Adrenal gland (tissue), 12 donors: Measurements from ENCODE around the gene SPAG6. TPM values are rescaled to one million over a fixed set of nuclear protein-coding genes. Genes with fewer than 3 reads are reported as not detected.
A peak's percentile ranks its signal among the peaks of the same experiment; 100 is the strongest.

Source experiments
- DNase-seq, 7 donors: peaks; one replicate each; pipeline ENCODE4 v3.0.0-alpha.2; 2019 to 2020
- H3K27ac ChIP-seq, 5 donors: fragments of 200-600 bp; sonication (generic) in 4 of 5; 1 replicate in 3 of 5; 2 replicates in 2 of 5; pipeline versions ENCODE4 v1.5.1 to v1.8.0; 2016 to 2020; ENCODE audit warnings: mild to moderate bottlenecking in 1 of 5
- H3K27me3 ChIP-seq: fragments of 200-600 bp; 2 replicates; pipeline ENCODE4 v1.8.0; 2021
- H3K36me3 ChIP-seq, 2 donors: fragments of 200-600 bp; replicated peaks in 1 of 2; 1 replicate in 1 of 2; 2 replicates in 1 of 2; pipeline versions ENCODE4 v1.5.1 to v1.8.0; 2018 to 2022
- H3K4me1 ChIP-seq, 2 donors: fragments of 200-600 bp; replicated peaks in 1 of 2; 1 replicate in 1 of 2; 2 replicates in 1 of 2; pipeline versions ENCODE4 v1.5.1 to v1.8.0; 2018 to 2021
- H3K4me3 ChIP-seq, 4 donors: fragments of 200-600 bp; sonication (generic) in 3 of 4; one replicate each; pipeline ENCODE4 v1.5.1; 2016 to 2018
- H3K9me3 ChIP-seq, 3 donors: fragments of 200-600 bp; sonication (generic) in 1 of 3; replicated peaks in 1 of 3; 1 replicate in 2 of 3; 2 replicates in 1 of 3; pipeline versions ENCODE4 v1.5.1 to v1.8.0; 2016 to 2021
- CTCF ChIP-seq, 6 experiments: fragments of 450-650 bp in 4 of 6; fragments of 200-600 bp in 2 of 6; sonication (generic) in 1 of 6; IDR thresholded peaks; 1 replicate in 5 of 6; 2 replicates in 1 of 6; pipeline versions ENCODE4 v1.5.1 to v1.8.0; 2016 to 2021; ENCODE audit warnings: antibody characterized with exemption in 6 of 6, mild to moderate bottlenecking in 2 of 6, moderate library complexity in 1 of 6
- POLR2A ChIP-seq, 2 donors: fragments of 450-650 bp; IDR thresholded peaks; one replicate each; pipeline ENCODE4 v1.6.1; 2017; ENCODE audit warnings: antibody characterized with exemption in 2 of 2, mild to moderate bottlenecking in 2 of 2, moderate library complexity in 1 of 2
- WGBS, 4 donors: extraction: QIAGEN DNeasy Blood & Tissue Kit in 2 of 4; methylation state at CpG; one replicate each; pipeline versions ENCODE4 v1.1.5 to v1.1.7; 2013 to 2017; 5-methylcytosine and 5-hydroxymethylcytosine counted together
- intact Hi-C, 2 donors: fragments of 100-400 bp; cut with DNase I; formaldehyde crosslinking; loops; one replicate each; pipeline versions ENCODE4 v1.14.1 to v1.15.0; 2022 to 2023
- polyA plus RNA-seq, 3 donors: library from polyadenylated mRNA; stranded (reverse); fragments of 200-250 nt in 2 of 3; fragments of 350-450 nt in 1 of 3; fragmentation: Illumina TruSeq in 1 of 3; extraction: RNeasy Lipid Tissue Mini Kit (QIAGEN cat#74804) in 1 of 3; gene quantifications; one replicate each; pipeline ENCODE4 v1.2.3, GENCODE V29; 2013 to 2014
- total RNA-seq, 9 donors: library from RNA; depleted of rRNA in 4 of 9; stranded (reverse); fragments of >200 nt in 4 of 9; fragments of 120-200 nt in 1 of 9; fragmentation: NEBNext Ultra II Directional in 1 of 9; extraction: Animal tissue kit (Norgen Biotek cat#: 25700) in 1 of 9; gene quantifications; one replicate each; pipeline versions ENCODE4 v1.1.0 to v1.2.4, GENCODE V29; 2013 to 2023
- donor health status: healthy with polysubstance abuse.
- donor health status: Bipolar disorder and iron deficiency.
- donor health status: DM: yes; HTN: yes; CAD: no.
- donor health status: DM: no; HTN: no; CAD: no.
- donor health status: DM: no; HTN: no; CAD: no.
- donor health status: DM: yes; HTN: yes; CAD: no.

The SPAG6 gene
- total and polyA plus RNA-seq, 12 donors, result 0.07 to 0.46 (median 0.11) TPM; not detected in 9

DNA sequence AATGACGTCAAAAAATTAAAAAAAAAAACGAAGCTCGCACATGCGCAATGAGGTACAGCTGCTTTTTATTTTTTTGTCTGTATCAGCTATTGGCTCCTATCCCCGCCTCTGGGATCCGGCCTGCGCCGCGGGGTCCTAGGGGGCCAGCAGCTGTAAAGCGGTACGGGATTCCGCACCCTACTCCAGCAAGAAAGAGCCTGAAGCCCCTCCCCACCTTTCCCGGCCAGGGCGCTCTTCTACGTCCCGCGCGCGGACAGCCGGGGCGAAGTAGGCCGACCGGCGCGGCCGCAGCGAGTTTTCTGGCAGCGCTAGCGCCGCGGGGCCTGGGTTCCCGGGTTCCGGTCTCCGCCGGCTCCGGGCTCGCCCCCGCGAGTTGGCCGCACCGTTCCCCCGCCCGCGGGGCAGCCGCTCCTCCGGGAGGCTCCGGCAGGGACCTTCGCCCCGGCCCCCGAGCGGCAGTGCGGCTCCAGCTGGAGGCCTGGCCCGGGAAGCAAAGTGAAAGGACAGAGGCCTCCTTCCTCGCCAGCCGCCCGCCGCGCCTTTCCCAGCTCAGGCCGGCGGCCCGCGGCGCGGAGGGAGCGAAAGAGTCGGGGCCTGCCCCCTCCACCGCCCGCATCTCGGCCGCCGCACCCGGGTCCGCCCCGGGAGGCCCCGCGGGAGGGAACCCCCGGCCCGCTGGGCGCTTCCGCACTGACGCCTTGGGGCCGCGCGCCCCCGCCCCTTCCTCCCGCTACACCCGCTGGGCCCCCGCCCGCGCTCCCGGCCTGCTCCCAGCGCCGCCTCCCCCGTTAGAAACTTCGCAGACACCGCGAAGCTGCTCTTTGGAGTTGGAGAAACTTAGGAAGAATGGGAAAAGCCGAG is 4.7 kb upstream of the SPAG6 start:
- DNase-seq, result peak; percentile 54 to 74 (median 67)
- H3K4me1 ChIP-seq, result peaks cover 8 to 22% of the 10 kb centered on the region in 2 donors
- peak overlapping the region; percentile 84 to 99 (median 96) for H3K27ac ChIP-seq
- WGBS, 4 donors, result 1% methylated on average over 31 to 98 of the region's 98 CpGs
- intact Hi-C loops, result no loop called here
- H3K36me3 ChIP-seq, result no peaks in the 10 kb centered on the region
- TF ChIP-seq CTCF (IDR thresholded peaks at IDR 0.05), result no peak
- peak; percentile 27 to 67 for TF ChIP-seq POLR2A (IDR thresholded peaks at IDR 0.05)
- H3K27me3 ChIP-seq, result peaks cover 79% of the 10 kb centered on the region
- peak overlapping the region; percentile 32 to 90 (median 66) for H3K4me3 ChIP-seq
- H3K9me3 ChIP-seq, result no peaks in the 10 kb centered on the region

GRCh38 chr10:22341190-22341925 is 3.9 kb upstream of the SPAG6 start:
- Histone ChIP-seq H3K27me3 (peaks cover 79% of the 10 kb centered on the region), H3K36me3 (no peaks in the 10 kb centered on the region), H3K4me3 (peak overlapping the region; percentile 32 to 90 (median 66)), H3K27ac (peak overlapping the region in 4 of 5 donors; percentile 94 to 99 (median 98)), H3K9me3 (no peaks in the 10 kb centered on the region), H3K4me1 (peaks cover 5 to 14% of the 10 kb centered on the region in 2 donors)
- TF ChIP-seq POLR2A (IDR thresholded peaks at IDR 0.05), result no peak
- no peak for TF ChIP-seq CTCF (IDR thresholded peaks at IDR 0.05)
- no peak for DNase-seq
- WGBS, 4 donors, result 4 to 9% (median 4%) methylated on average over 33 to 40 of the region's 40 CpGs
- intact Hi-C loops, result no loop called here

GRCh38 chr10:22341926-22342196 is 3.4 kb upstream of the SPAG6 start:
- WGBS, 4 donors, result 53 to 65% (median 58%) methylated on average over 3 of the region's 3 CpGs
- intact Hi-C loops, result no loop called here
- Histone ChIP-seq H3K27me3 (peaks cover 79% of the 10 kb centered on the region), H3K27ac (no peak overlapping the region), H3K36me3 (no peaks in the 10 kb centered on the region), H3K9me3 (no peaks in the 10 kb centered on the region), H3K4me1 (peaks cover 5 to 11% of the 10 kb centered on the region in 2 donors), H3K4me3 (no peak overlapping the region)
- no peak for TF ChIP-seq CTCF (IDR thresholded peaks at IDR 0.05)
- TF ChIP-seq POLR2A (IDR thresholded peaks at IDR 0.05), result no peak
- no peak for DNase-seq

DNA sequence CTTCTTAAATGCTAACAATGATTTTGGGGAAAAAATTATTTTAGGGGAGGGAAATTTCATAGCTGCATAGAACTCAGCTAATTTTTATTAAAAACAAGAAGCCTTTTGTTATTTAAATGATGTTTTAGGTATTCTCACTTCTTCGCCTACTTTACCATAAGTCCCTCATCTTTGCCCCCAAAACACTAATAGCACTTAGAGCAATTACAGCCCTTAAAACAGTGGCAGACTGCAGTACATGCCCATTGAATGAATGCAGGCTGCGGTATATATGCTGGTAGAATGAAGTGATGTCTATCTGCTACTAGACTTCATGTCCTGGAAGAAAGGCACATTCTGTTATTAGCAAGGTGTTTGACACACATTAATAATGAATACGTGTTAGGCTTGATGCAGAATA is 2.9 kb upstream of the SPAG6 start:
- 43 to 56% (median 49%) methylated on average over 3 of the region's 3 CpGs for WGBS, 4 donors
- Histone ChIP-seq H3K9me3 (no peaks in the 10 kb centered on the region), H3K4me3 (no peak overlapping the region), H3K27me3 (peaks cover 79% of the 10 kb centered on the region), H3K36me3 (no peaks in the 10 kb centered on the region), H3K27ac (no peak overlapping the region), H3K4me1 (peaks cover 5 to 11% of the 10 kb centered on the region in 2 donors)
- TF ChIP-seq CTCF (IDR thresholded peaks at IDR 0.05) (no peak), POLR2A (IDR thresholded peaks at IDR 0.05) (no peak)
- intact Hi-C loops, result no loop called here
- no peak for DNase-seq
